Ovary (tissue), 3 donors: Measurements from ENCODE around the gene IL1RAPL1.

Experiments used
- CTCF ChIP-seq, 3 donors: fragments of 450-650 bp in 2 of 3; fragments of 200-600 bp in 1 of 3; IDR thresholded peaks; one replicate each; pipeline versions ENCODE4 v1.5.1 to v1.8.0; 2016 to 2022; ENCODE audit warnings: antibody characterized with exemption in 3 of 3, mild to moderate bottlenecking in 1 of 3
- EP300 ChIP-seq: sonication (generic); formaldehyde crosslinking; IDR thresholded peaks from one replicate; pipeline ENCODE4 v1.6.1; 2017; ENCODE audit warnings: antibody characterized with exemption
- POLR2A ChIP-seq: fragments of 450-650 bp; IDR thresholded peaks from one replicate; pipeline ENCODE4 v1.6.1; 2017; ENCODE audit warnings: antibody characterized with exemption, mild to moderate bottlenecking, moderate library complexity
- donor health status: DM: no; HTN: no; CAD: no.

GRCh38 chrX:29023207-29023606 is 436.0 kb downstream of the IL1RAPL1 start:
- TF ChIP-seq POLR2A (no peak), EP300 (no peak), CTCF (IDR thresholded peaks at IDR 0.05) (no peak)
